Stomach (tissue), 4 donors: ENCODE measurements around the gene PAN3.

Source experiments
- EP300 ChIP-seq: sonication (generic); formaldehyde crosslinking; IDR thresholded peaks from one replicate; pipeline ENCODE4 v1.6.1; 2017; ENCODE audit warnings: antibody characterized with exemption
- POLR2A ChIP-seq, 4 donors: fragments of 450-650 bp; IDR thresholded peaks; one replicate each; pipeline ENCODE4 v1.6.1; 2016; ENCODE audit warnings: antibody characterized with exemption in 4 of 4, control low read depth in 2 of 4, mild to moderate bottlenecking in 1 of 4, moderate library complexity in 1 of 4
- POLR2AphosphoS5 ChIP-seq, 3 donors: sonication (generic); formaldehyde crosslinking; IDR thresholded peaks; one replicate each; pipeline ENCODE4 v1.6.1; 2016; ENCODE audit warnings: antibody characterized with exemption in 3 of 3
- TF ChIP-seq, protein P1 (sequence below), 7 experiments: fragments of 450-650 bp in 4 of 7; fragments of 200-600 bp in 3 of 7; sonication (generic) in 3 of 7; IDR thresholded peaks; one replicate each; pipeline ENCODE4 v1.5.1; 2016 to 2019; ENCODE audit warnings: antibody characterized with exemption in 7 of 7, control low read depth in 2 of 7, mild to moderate bottlenecking in 1 of 7

DNA sequence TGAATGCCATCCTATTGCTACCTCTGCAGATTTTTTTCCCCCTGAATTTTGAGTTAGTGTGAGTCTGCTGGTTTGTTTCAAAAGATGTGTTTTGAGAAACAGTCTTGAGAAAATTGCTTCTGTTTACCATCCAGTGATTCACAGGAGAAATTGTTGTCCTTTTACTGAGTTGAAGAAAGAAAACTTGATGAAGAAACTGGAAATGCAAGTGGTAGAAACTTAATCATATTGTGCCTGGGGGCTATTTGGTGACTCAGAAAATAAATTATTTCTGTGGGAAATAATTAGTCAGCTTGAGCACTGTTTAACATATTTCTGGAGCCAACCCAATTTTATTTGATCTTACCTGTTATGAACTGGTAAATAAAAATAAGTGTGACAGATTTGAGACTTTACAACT is 35.4 kb downstream of the PAN3 start:
- TF ChIP-seq, protein P1, sequence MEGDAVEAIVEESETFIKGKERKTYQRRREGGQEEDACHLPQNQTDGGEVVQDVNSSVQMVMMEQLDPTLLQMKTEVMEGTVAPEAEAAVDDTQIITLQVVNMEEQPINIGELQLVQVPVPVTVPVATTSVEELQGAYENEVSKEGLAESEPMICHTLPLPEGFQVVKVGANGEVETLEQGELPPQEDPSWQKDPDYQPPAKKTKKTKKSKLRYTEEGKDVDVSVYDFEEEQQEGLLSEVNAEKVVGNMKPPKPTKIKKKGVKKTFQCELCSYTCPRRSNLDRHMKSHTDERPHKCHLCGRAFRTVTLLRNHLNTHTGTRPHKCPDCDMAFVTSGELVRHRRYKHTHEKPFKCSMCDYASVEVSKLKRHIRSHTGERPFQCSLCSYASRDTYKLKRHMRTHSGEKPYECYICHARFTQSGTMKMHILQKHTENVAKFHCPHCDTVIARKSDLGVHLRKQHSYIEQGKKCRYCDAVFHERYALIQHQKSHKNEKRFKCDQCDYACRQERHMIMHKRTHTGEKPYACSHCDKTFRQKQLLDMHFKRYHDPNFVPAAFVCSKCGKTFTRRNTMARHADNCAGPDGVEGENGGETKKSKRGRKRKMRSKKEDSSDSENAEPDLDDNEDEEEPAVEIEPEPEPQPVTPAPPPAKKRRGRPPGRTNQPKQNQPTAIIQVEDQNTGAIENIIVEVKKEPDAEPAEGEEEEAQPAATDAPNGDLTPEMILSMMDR (IDR thresholded peaks at IDR 0.05) = no peak
- TF ChIP-seq POLR2A (IDR thresholded peaks at IDR 0.05) = no peak
- TF ChIP-seq POLR2AphosphoS5 (IDR thresholded peaks at IDR 0.05) = no peak
- TF ChIP-seq EP300 = no peak
